Stimulated activated CD8-positive, alpha-beta memory T cell treated with anti-CD3 and anti-CD28 coated beads, Interleukin-12 subunit alpha, Interleukin-12 subunit beta, amount 100 ng/mL, for 4 hours (primary cell): ENCODE results near the gene CPXM1.

ENCODE experiments used
- DNase-seq: peaks from one replicate; pipeline ENCODE4 v3.0.0-alpha.2; 2020; ENCODE audit warnings: low read depth

The CPXM1 gene

GRCh38 chr20:2748551-2749342 lies 51.7 kb downstream of the CPXM1 start:
- no peak for DNase-seq

- DNase-seq = no peak
Measured at GRCh38 chr20:2747676-2748235, 52.7 kb downstream of the CPXM1 start.

- no peak for DNase-seq
Measured at GRCh38 chr20:2746636-2747265, 53.7 kb downstream of the CPXM1 start.

- no peak for DNase-seq
Measured at GRCh38 chr20:2745936-2746635, 54.3 kb downstream of the CPXM1 start.

GRCh38 chr20:2745060-2745910 lies 55.1 kb downstream of the CPXM1 start:
- DNase-seq = no peak
